Ascending aorta (tissue), 2 donors: Measurements from ENCODE around the gene NINL. TPM values are rescaled to one million over a fixed set of nuclear protein-coding genes. Genes with fewer than 3 reads are reported as not detected.

Experiments used
- DNase-seq, 2 donors: peaks; one replicate each; pipeline ENCODE4 v3.0.0-alpha.2; 2019; ENCODE audit warnings: low spot score in 2 of 2
- H3K27ac ChIP-seq, 2 donors: fragments of 200-600 bp; sonication (generic); one replicate each; pipeline ENCODE4 v1.5.1; 2016 to 2017; ENCODE audit warnings: mild to moderate bottlenecking in 1 of 2
- H3K27me3 ChIP-seq: fragments of 200-600 bp; sonication (generic); one replicate; pipeline ENCODE4 v1.5.1; 2017
- H3K36me3 ChIP-seq, 2 donors: fragments of 200-600 bp; sonication (generic); one replicate each; pipeline ENCODE4 v1.5.1; 2016
- H3K4me1 ChIP-seq, 2 donors: fragments of 200-600 bp; sonication (generic); one replicate each; pipeline ENCODE4 v1.5.1; 2016 to 2017; ENCODE audit warnings: mild to moderate bottlenecking in 1 of 2
- H3K4me3 ChIP-seq, 2 donors: fragments of 200-600 bp; sonication (generic); one replicate each; pipeline ENCODE4 v1.5.1; 2016 to 2017; ENCODE audit warnings: mild to moderate bottlenecking in 1 of 2
- H3K9me3 ChIP-seq, 2 donors: fragments of 200-600 bp; sonication (generic); one replicate each; pipeline ENCODE4 v1.5.1; 2016
- intact Hi-C: fragments of 100-400 bp; cut with DNase I; formaldehyde crosslinking; loops from one replicate; pipeline ENCODE4 v1.15.1; 2023
- total RNA-seq: library from RNA; depleted of rRNA; stranded (reverse); fragments of >200 nt; gene quantifications from one replicate; pipeline ENCODE4 v1.1.0, GENCODE V29; 2016
- TF ChIP-seq, protein P1 (sequence below), 3 experiments: fragments of 200-600 bp in 2 of 3; fragments of 450-650 bp in 1 of 3; sonication (generic) in 2 of 3; IDR thresholded peaks; one replicate each; pipeline ENCODE4 v1.5.1; 2016 to 2019; ENCODE audit warnings: antibody characterized with exemption in 3 of 3, mild to moderate bottlenecking in 1 of 3, moderate library complexity in 1 of 3

NINL gene
- total RNA-seq, 1 donor from 2014 or later, result 18.0 TPM

DNA sequence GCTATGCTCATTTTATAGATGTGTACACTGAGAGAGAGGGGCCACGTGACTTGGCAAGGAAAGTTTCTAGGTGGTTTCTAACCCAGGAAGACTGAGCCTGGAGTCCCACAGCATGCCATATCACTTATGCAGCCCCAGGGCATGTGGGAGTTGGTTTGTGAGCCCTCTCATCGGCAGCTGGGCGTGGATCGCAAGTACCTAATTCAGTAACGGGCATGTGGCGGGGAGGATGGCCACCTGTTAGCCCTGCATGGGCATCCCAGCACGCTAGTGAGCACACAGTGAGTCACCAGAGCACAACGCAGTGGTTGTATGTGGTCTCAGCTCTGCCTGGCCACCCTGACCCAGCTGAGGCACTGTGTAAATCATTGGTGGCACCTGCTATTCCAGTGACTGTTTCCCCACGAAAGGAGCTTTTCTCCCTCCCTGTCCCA is 88.3 kb downstream of the NINL start:
- intact Hi-C loops, result no loop called here
- no peaks in the 10 kb centered on the region for H3K27me3 ChIP-seq
- no peak overlapping the region for H3K4me3 ChIP-seq
- DNase-seq, result no peak
- no peak overlapping the region for H3K27ac ChIP-seq
- peaks cover 35% of the 10 kb centered on the region in 2 donors for H3K36me3 ChIP-seq
- no peaks in the 10 kb centered on the region for H3K9me3 ChIP-seq
- TF ChIP-seq, protein P1, sequence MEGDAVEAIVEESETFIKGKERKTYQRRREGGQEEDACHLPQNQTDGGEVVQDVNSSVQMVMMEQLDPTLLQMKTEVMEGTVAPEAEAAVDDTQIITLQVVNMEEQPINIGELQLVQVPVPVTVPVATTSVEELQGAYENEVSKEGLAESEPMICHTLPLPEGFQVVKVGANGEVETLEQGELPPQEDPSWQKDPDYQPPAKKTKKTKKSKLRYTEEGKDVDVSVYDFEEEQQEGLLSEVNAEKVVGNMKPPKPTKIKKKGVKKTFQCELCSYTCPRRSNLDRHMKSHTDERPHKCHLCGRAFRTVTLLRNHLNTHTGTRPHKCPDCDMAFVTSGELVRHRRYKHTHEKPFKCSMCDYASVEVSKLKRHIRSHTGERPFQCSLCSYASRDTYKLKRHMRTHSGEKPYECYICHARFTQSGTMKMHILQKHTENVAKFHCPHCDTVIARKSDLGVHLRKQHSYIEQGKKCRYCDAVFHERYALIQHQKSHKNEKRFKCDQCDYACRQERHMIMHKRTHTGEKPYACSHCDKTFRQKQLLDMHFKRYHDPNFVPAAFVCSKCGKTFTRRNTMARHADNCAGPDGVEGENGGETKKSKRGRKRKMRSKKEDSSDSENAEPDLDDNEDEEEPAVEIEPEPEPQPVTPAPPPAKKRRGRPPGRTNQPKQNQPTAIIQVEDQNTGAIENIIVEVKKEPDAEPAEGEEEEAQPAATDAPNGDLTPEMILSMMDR (IDR thresholded peaks at IDR 0.05), result no peak
- no peaks in the 10 kb centered on the region for H3K4me1 ChIP-seq

DNA sequence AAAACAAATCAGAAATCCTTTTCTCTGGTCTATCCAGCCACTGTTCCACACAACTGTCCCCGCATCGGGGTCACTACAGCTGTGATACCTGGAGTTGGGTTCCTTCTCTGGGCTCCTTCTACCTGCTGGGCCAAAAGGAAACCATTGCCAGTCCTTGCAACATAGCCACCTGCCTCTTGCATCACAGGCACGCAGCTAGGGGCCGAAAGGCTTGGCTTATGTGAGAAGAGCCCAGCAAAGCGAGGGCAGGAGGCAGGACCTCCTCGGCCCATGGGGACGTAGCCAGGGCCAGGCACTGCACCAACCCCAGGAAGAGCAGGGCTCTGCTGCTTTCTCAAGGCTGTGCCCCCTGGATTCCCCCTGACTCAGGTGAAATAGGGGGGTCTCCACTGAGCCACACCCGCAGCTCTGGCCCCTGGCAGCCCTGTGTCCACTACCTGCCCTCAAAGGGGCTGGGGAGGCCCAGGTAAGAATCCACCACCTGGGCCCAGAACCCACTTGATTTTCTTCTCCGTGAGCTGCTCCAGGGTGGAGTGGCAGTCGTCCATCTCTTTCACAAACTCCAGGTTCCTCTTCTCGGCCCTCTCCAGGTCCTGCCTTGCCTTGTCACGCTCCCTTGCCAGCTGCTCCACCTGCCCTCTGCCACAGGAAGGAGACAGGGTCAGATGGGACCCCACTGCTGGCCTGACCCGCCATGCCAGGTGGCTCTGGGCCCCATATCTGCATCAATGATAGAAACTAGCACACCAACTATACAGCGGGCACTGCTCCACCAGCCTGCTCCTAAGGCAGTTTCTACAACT is 89.0 kb downstream of the NINL start:
- Histone ChIP-seq H3K4me1 (no peaks in the 10 kb centered on the region), H3K27me3 (no peaks in the 10 kb centered on the region), H3K36me3 (peaks cover 31 to 37% of the 10 kb centered on the region in 2 donors), H3K9me3 (no peaks in the 10 kb centered on the region), H3K4me3 (no peak overlapping the region), H3K27ac (no peak overlapping the region)
- TF ChIP-seq, protein P1 (IDR thresholded peaks at IDR 0.05), result no peak
- DNase-seq, result no peak
- intact Hi-C loops, result no loop called here

DNA sequence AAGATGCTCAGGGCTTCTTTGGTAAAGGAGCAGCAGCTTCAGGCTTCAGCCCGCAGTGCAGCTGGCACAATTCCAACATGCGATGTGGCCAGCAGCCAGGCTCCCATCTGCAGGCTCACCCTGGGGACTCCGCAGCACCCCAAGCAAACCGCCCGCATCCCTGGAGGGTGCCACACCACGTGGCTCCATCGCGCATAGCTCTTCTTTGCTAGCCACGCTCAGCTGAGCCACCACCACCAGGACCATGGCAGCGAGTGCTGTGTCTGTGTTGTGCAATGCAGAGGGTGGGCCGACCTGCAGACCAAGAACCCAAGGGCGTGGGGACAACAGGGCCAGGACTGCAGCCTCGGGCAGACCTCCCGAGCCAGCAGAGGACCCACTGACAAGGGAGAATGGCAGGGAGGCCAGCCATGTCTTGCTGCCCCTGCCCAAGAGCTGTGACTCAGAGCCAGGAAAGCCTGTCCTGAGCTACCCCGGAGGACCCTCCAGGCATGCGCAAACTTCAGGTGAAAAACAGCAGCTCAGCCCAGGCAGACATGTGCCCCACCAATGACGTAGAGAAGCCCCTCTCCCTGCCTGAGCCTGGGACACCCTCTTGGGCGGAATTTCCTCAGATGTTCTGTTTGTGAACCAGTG is 90.0 kb downstream of the NINL start:
- Histone ChIP-seq H3K36me3 (peaks cover 34 to 39% of the 10 kb centered on the region in 2 donors), H3K27me3 (no peaks in the 10 kb centered on the region), H3K9me3 (no peaks in the 10 kb centered on the region), H3K4me3 (no peak overlapping the region), H3K4me1 (no peaks in the 10 kb centered on the region), H3K27ac (no peak overlapping the region)
- TF ChIP-seq, protein P1 (IDR thresholded peaks at IDR 0.05), result no peak
- no peak for DNase-seq
- intact Hi-C loops, result no loop called here

DNA sequence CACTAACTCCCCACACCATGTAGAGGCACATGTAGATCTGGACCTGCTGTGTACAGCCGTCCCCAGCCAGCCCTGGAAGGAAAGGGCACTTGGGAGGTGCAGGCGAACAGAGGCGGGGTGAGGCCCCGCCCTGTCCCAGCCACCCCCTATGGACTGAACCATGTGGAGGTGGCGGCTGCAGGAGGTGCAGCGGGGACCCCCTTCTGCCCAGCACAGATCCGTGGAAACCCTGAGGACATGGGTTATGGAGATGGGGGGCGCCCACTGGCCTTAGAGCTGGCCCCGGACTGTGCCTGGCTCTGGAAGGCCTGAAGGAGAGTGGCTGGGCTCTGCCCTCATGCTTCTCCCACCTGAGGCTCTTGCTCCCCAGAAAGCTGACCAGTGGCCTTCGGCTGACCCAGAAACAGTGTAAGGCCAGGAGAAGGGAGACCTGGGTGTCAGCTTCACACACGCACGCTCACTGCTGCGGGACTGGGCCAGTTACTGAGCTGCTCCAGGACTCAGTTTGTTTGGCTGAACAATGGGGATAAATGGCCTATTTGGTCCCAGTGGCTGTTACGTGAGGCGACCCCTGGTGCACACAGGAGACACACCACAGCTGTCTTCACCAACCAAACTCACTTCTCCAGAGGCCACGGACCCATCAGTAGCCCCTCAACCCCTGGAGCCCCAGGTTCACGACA is 90.7 kb downstream of the NINL start:
- H3K9me3 ChIP-seq, result no peaks in the 10 kb centered on the region
- H3K4me3 ChIP-seq, result no peak overlapping the region
- peaks cover 35 to 40% of the 10 kb centered on the region in 2 donors for H3K36me3 ChIP-seq
- intact Hi-C loops, result no loop called here
- H3K27ac ChIP-seq, result no peak overlapping the region
- no peaks in the 10 kb centered on the region for H3K27me3 ChIP-seq
- no peak for DNase-seq
- TF ChIP-seq, protein P1 (IDR thresholded peaks at IDR 0.05), result no peak
- no peaks in the 10 kb centered on the region for H3K4me1 ChIP-seq

DNA sequence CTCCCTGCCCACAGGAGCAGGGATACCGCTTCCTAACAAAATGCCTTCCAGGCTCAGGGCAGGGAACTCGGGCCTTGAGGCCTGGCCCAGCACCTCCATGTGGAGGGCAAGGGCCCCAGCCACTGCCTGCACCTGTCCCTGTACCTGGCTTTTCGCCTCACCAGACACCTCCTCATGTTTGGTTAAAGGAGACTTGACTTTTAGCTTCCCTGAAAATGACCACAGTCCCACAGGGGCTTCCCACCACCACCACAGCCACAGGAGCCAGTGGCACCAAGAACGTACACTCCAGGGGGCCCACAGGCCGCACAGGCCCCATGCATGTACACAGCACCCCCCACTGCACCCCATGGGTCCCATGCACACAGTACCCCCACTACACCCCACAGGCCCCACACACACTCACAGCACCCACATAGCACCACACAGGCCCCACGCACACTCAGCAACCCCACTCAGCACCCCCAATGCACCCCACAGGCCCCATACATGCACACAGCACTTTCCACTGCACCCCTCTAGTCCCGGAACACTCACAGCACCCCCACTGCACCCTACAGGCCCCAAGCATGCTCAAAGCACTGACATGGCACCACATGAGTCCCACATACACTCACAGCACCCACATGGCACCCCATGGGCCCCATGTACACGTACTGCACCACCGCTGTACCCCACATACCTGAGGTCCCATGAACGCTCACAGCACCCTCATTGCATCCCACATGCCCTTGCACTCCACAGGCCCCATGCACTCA is 91.4 kb downstream of the NINL start:
- H3K36me3 ChIP-seq, result peaks cover 43 to 48% of the 10 kb centered on the region in 2 donors

More for the DNA sequence above, 91.4 kb downstream of the NINL start:
- DNase-seq, result no peak
- Histone ChIP-seq H3K27me3 (no peaks in the 10 kb centered on the region), H3K9me3 (no peaks in the 10 kb centered on the region), H3K4me1 (no peaks in the 10 kb centered on the region), H3K27ac (no peak overlapping the region), H3K4me3 (no peak overlapping the region)
- intact Hi-C loops, result no loop called here
- TF ChIP-seq, protein P1 (IDR thresholded peaks at IDR 0.05), result no peak
